Gastrocnemius medialis (tissue), 4 donors: Measurements from ENCODE around the gene PGP. TPM values are rescaled to one million over a fixed set of nuclear protein-coding genes. Genes with fewer than 3 reads are reported as not detected.

Source experiments
- ATAC-seq, 2 donors: fragments of 150-250 bp; one replicate each; pipeline ENCODE4 v1.9.1; 2016
- DNase-seq, 2 donors: peaks; one replicate each; pipeline ENCODE4 v3.0.0-alpha.2; 2019
- H3K27ac ChIP-seq, 4 donors: fragments of 200-600 bp; sonication (generic); 1 replicate in 1 of 4; 2 replicates in 3 of 4; pipeline ENCODE4 v1.5.1; 2016 to 2018; ENCODE audit warnings: mild to moderate bottlenecking in 2 of 4, moderate library complexity in 1 of 4
- H3K27me3 ChIP-seq, 3 donors: fragments of 200-600 bp; sonication (generic) in 2 of 3; 1 replicate in 1 of 3; 2 replicates in 2 of 3; pipeline versions ENCODE4 v1.5.1 to v1.6.0; 2016 to 2019; ENCODE audit warnings: mild to moderate bottlenecking in 1 of 3, moderate library complexity in 1 of 3
- H3K36me3 ChIP-seq, 2 donors: fragments of 200-600 bp; sonication (generic) in 1 of 2; one replicate each; pipeline ENCODE4 v1.5.1; 2017 to 2018
- H3K4me1 ChIP-seq, 2 donors: fragments of 200-600 bp; sonication (generic) in 1 of 2; one replicate each; pipeline ENCODE4 v1.5.1; 2016 to 2017; ENCODE audit warnings: mild to moderate bottlenecking in 2 of 2
- H3K4me3 ChIP-seq, 4 donors: fragments of 200-600 bp; sonication (generic) in 3 of 4; 1 replicate in 1 of 4; 2 replicates in 3 of 4; pipeline ENCODE4 v1.5.1; 2016 to 2019; ENCODE audit warnings: mild to moderate bottlenecking in 2 of 4
- H3K9me3 ChIP-seq, 3 donors: fragments of 200-600 bp; sonication (generic) in 2 of 3; 1 replicate in 1 of 3; 2 replicates in 2 of 3; pipeline ENCODE4 v1.5.1; 2016 to 2019
- CTCF ChIP-seq, 5 experiments: fragments of 450-650 bp in 3 of 5; fragments of 200-600 bp in 2 of 5; sonication (generic) in 2 of 5; IDR thresholded peaks in 4 of 5; conservative IDR thresholded peaks in 1 of 5; 1 replicate in 4 of 5; 2 replicates in 1 of 5; pipeline ENCODE4 v1.5.1; 2016 to 2019; ENCODE audit warnings: antibody characterized with exemption in 5 of 5, mild to moderate bottlenecking in 3 of 5, moderate library complexity in 3 of 5
- POLR2A ChIP-seq, 2 donors: fragments of 450-650 bp; IDR thresholded peaks; one replicate each; pipeline ENCODE4 v1.6.1; 2017; ENCODE audit warnings: antibody characterized with exemption in 2 of 2, mild to moderate bottlenecking in 2 of 2, moderate library complexity in 2 of 2
- in situ Hi-C, 4 donors: fragments of 200-750 bp; cut with MboI; loops; one replicate each; pipeline versions ENCODE4 v1.15.0 to v1.8.0; 2017; ENCODE audit warnings: low sequenced_read_pairs in 4 of 4
- intact Hi-C: fragments of 100-400 bp; cut with DNase I; formaldehyde crosslinking; loops from one replicate; pipeline ENCODE4 v1.15.1; 2023; ENCODE audit warnings: low total_unique reads
- total RNA-seq, 4 donors: library from RNA; depleted of rRNA; stranded (reverse); fragments of >200 nt; gene quantifications; one replicate each; pipeline versions ENCODE4 v1.1.0 to v1.2.3, GENCODE V29; 2016

The PGP gene
- total RNA-seq, 4 donors from 2014 or later = 19.6 to 43.1 (median 25.6) TPM

GRCh38 chr16:2180962-2181923, 33.4 kb downstream of the PGP start:
- Histone ChIP-seq H3K9me3 (no peaks in the 10 kb centered on the region), H3K27me3 (no peaks in the 10 kb centered on the region), H3K27ac (no peak overlapping the region), H3K36me3 (peaks cover 0 to 9% of the 10 kb centered on the region in 2 donors), H3K4me1 (no peaks in the 10 kb centered on the region), H3K4me3 (no peak overlapping the region)
- in situ Hi-C loops = no loop called here
- intact Hi-C loops = no loop called here
- TF ChIP-seq POLR2A (IDR thresholded peaks at IDR 0.05) (no peak), CTCF (IDR thresholded peaks at IDR 0.05 in 4 of 5, conservative IDR thresholded peaks at IDR 0.05 in 1 of 5) (no peak)
- ATAC-seq = no peak
- no peak for DNase-seq

GRCh38 chr16:2180461-2180860, 34.2 kb downstream of the PGP start:
- no peaks in the 10 kb centered on the region for H3K9me3 ChIP-seq
- no peaks in the 10 kb centered on the region for H3K4me1 ChIP-seq
- H3K36me3 ChIP-seq = peaks cover 0 to 17% of the 10 kb centered on the region in 2 donors
- no peak overlapping the region for H3K27ac ChIP-seq
- in situ Hi-C loops (no loop called here), intact Hi-C loops (no loop called here)
- ATAC-seq (no peak), DNase-seq (no peak)
- TF ChIP-seq CTCF (IDR thresholded peaks at IDR 0.05 in 4 of 5, conservative IDR thresholded peaks at IDR 0.05 in 1 of 5) (no peak), POLR2A (IDR thresholded peaks at IDR 0.05) (no peak)
- H3K27me3 ChIP-seq = no peaks in the 10 kb centered on the region
- H3K4me3 ChIP-seq = no peak overlapping the region

- TF ChIP-seq POLR2A (IDR thresholded peaks at IDR 0.05) (no peak), CTCF (IDR thresholded peaks at IDR 0.05 in 4 of 5, conservative IDR thresholded peaks at IDR 0.05 in 1 of 5) (no peak)
- Histone ChIP-seq H3K9me3 (no peaks in the 10 kb centered on the region), H3K27ac (no peak overlapping the region), H3K36me3 (peaks cover 0 to 26% of the 10 kb centered on the region in 2 donors), H3K4me3 (no peak overlapping the region), H3K4me1 (no peaks in the 10 kb centered on the region), H3K27me3 (no peaks in the 10 kb centered on the region)
- no peak for DNase-seq
- in situ Hi-C loops = no loop called here
- ATAC-seq = no peak
- intact Hi-C loops = no loop called here
Observed at GRCh38 chr16:2179576-2179975, 35.1 kb downstream of the PGP start.

- in situ Hi-C loops = no loop called here
- Histone ChIP-seq H3K27me3 (no peaks in the 10 kb centered on the region), H3K9me3 (no peaks in the 10 kb centered on the region), H3K27ac (no peak overlapping the region), H3K4me3 (no peak overlapping the region), H3K4me1 (no peaks in the 10 kb centered on the region), H3K36me3 (peaks cover 0 to 31% of the 10 kb centered on the region in 2 donors)
- DNase-seq (no peak), ATAC-seq (no peak)
- intact Hi-C loops = no loop called here
- no peak for TF ChIP-seq POLR2A (IDR thresholded peaks at IDR 0.05)
- no peak for TF ChIP-seq CTCF (IDR thresholded peaks at IDR 0.05 in 4 of 5, conservative IDR thresholded peaks at IDR 0.05 in 1 of 5)
Observed at GRCh38 chr16:2179107-2179501, 35.5 kb downstream of the PGP start.
